ENCODE results near the gene KIFC1. TPM values are rescaled to one million over a fixed set of nuclear protein-coding genes. Genes with fewer than 3 reads are reported as not detected.

KIFC1 gene
- total and polyA plus RNA-seq, 9 of the 15 experiments (the other 6 are each of a cell fraction or from before 2014, with no cell fraction given): 1.3 to 95.2 (median 76.9) TPM

DNA sequence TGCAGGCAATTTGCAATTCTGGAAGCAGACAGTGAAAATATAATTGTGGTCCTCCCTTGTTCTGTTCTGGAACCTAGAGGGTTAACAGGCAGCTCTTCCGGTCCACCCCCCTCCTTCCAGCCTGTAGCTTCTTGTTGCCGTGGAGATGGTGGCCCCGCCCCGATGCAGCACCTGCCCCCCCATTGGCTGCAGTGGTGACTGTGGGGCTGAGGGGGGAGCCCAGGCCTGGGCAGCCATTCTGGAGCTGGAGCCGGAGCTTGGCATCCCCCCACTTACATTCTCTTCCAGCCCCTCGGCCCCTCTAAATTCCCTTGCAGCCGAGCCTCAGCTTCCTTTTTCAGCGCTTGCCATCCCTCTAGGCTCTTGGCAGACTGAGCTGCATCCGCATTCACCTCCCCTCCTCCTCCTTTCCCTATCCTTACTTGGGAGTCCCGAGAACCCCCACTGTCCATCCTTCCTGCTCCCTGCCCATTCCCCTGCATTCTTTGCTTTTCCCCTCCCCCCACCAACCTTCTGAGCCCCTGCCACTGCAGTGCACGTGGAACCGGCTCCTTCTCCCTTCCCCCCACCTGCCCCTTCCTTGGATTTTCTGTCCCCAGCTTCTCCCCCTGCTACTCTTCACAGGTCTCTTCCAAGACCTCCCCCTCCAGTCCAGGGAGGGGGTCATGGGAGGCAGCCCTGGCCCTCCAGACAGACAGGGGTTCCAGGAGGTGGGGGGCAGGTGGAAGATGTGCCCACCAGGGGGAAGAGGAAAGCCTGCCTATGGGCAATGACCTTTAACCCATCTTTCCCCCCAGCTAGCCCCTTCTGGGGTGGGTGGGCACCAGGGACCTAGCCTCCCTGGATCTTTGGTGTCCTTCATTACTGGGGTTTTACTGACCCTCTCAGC is 39.6 kb downstream of the KIFC1 start (continued):
- TF ChIP-seq ESRRB (CRISPR knock-in tag; IDR thresholded peaks at IDR 0.05; ENCODE audit: borderline replicate concordance) (no peak), SMARCA5 (IDR thresholded peaks at IDR 0.05) (no peak), NFE2L1 (tag; IDR thresholded peaks at IDR 0.05; ENCODE audit: borderline replicate concordance, low read depth) (no peak), CHCHD3 (CRISPR knock-in tag; IDR thresholded peaks at IDR 0.05) (no peak), POLR2A (conservative IDR thresholded peaks at IDR 0.05) (no peak), PRMT5 (CRISPR knock-in tag; IDR thresholded peaks at IDR 0.05) (no peak), ZNF41 (CRISPR knock-in tag; conservative IDR thresholded peaks at IDR 0.05) (no peak), ZNF217 (CRISPR knock-in tag; IDR thresholded peaks at IDR 0.05) (no peak), DMBX1 (CRISPR knock-in tag; IDR thresholded peaks at IDR 0.05; ENCODE audit: borderline replicate concordance) (no peak), SLC30A9 (CRISPR knock-in tag; IDR thresholded peaks at IDR 0.05) (no peak), JUNB (CRISPR knock-in tag; conservative IDR thresholded peaks at IDR 0.05) (no peak), MCM7 (IDR thresholded peaks at IDR 0.05) (no peak), ZNF174 (CRISPR knock-in tag; IDR thresholded peaks at IDR 0.05) (no peak), PML (IDR thresholded peaks at IDR 0.05; ENCODE audit: low read length) (no peak), TAF1 (IDR thresholded peaks at IDR 0.05; ENCODE audit: control insufficient read depth, extremely low read depth, insufficient read depth, low read length, severe bottlenecking) (no peak)
- TF ChIP-seq, protein P1, sequence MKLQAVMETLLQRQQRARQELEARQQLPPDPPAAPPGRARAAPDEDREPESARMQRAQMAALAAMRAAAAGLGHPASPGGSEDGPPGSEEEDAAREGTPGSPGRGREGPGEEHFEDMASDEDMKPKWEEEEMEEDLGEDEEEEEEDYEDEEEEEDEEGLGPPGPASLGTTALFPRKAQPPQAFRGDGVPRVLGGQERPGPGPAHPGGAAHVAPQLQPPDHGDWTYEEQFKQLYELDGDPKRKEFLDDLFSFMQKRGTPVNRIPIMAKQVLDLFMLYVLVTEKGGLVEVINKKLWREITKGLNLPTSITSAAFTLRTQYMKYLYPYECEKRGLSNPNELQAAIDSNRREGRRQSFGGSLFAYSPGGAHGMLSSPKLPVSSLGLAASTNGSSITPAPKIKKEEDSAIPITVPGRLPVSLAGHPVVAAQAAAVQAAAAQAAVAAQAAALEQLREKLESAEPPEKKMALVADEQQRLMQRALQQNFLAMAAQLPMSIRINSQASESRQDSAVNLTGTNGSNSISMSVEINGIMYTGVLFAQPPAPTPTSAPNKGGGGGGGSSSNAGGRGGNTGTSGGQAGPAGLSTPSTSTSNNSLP (IDR thresholded peaks at IDR 0.05; ENCODE audit: borderline replicate concordance, low read depth, low read length): no peak
- TF ChIP-seq, protein P2, sequence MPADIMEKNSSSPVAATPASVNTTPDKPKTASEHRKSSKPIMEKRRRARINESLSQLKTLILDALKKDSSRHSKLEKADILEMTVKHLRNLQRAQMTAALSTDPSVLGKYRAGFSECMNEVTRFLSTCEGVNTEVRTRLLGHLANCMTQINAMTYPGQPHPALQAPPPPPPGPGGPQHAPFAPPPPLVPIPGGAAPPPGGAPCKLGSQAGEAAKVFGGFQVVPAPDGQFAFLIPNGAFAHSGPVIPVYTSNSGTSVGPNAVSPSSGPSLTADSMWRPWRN (IDR thresholded peaks at IDR 0.05; ENCODE audit: low read depth): no peak
- TF ChIP-seq, protein P3, sequence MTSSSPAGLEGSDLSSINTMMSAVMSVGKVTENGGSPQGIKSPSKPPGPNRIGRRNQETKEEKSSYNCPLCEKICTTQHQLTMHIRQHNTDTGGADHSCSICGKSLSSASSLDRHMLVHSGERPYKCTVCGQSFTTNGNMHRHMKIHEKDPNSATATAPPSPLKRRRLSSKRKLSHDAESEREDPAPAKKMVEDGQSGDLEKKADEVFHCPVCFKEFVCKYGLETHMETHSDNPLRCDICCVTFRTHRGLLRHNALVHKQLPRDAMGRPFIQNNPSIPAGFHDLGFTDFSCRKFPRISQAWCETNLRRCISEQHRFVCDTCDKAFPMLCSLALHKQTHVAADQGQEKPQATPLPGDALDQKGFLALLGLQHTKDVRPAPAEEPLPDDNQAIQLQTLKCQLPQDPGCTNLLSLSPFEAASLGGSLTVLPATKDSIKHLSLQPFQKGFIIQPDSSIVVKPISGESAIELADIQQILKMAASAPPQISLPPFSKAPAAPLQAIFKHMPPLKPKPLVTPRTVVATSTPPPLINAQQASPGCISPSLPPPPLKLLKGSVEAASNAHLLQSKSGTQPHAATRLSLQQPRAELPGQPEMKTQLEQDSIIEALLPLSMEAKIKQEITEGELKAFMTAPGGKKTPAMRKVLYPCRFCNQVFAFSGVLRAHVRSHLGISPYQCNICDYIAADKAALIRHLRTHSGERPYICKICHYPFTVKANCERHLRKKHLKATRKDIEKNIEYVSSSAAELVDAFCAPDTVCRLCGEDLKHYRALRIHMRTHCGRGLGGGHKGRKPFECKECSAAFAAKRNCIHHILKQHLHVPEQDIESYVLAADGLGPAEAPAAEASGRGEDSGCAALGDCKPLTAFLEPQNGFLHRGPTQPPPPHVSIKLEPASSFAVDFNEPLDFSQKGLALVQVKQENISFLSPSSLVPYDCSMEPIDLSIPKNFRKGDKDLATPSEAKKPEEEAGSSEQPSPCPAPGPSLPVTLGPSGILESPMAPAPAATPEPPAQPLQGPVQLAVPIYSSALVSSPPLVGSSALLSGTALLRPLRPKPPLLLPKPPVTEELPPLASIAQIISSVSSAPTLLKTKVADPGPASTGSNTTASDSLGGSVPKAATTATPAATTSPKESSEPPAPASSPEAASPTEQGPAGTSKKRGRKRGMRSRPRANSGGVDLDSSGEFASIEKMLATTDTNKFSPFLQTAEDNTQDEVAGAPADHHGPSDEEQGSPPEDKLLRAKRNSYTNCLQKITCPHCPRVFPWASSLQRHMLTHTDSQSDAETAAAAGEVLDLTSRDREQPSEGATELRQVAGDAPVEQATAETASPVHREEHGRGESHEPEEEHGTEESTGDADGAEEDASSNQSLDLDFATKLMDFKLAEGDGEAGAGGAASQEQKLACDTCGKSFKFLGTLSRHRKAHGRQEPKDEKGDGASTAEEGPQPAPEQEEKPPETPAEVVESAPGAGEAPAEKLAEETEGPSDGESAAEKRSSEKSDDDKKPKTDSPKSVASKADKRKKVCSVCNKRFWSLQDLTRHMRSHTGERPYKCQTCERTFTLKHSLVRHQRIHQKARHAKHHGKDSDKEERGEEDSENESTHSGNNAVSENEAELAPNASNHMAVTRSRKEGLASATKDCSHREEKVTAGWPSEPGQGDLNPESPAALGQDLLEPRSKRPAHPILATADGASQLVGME (CRISPR knock-in tag; IDR thresholded peaks at IDR 0.05): no peak
